OCI-LY1 (cell line): ENCODE measurements around the gene SCAF11.

ENCODE experiments used
- EZH2 ChIP-seq: fragments of 200-600 bp; sonication (generic), shearing (Covaris generic); IDR thresholded peaks from 2 replicates; pipeline ENCODE4 v1.8.0; 2017; ENCODE audit warnings: borderline replicate concordance, mixed run types, mild to moderate bottlenecking, antibody characterized with exemption, low read length, moderate library complexity, mixed read lengths
- TF ChIP-seq, protein P1 (sequence below): fragments of 200-600 bp; sonication (generic), shearing (Covaris generic); IDR thresholded peaks from 2 replicates; pipeline ENCODE4 v1.5.1; 2017; ENCODE audit warnings: mild to moderate bottlenecking, antibody characterized with exemption, low read length, moderate library complexity, mixed read lengths

DNA sequence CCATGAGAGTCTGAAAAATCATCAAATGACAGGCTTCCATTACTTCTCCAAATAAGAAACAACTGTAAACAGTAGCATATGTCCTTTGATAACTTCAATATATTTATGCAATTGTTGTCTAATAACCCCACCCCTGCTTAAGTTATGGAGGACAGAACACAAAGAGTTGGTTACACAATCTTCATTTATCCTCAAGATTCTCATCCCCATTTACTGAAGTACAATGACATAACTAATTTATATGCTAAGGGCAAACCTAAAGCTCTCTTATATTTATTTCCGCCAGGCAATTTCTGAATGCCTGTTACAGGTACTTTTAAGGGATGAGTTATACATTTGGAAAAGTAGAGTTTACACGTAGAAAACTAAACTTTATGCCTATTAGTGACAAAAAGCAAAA is 12.3 kb downstream of the SCAF11 start:
- TF ChIP-seq, protein P1, sequence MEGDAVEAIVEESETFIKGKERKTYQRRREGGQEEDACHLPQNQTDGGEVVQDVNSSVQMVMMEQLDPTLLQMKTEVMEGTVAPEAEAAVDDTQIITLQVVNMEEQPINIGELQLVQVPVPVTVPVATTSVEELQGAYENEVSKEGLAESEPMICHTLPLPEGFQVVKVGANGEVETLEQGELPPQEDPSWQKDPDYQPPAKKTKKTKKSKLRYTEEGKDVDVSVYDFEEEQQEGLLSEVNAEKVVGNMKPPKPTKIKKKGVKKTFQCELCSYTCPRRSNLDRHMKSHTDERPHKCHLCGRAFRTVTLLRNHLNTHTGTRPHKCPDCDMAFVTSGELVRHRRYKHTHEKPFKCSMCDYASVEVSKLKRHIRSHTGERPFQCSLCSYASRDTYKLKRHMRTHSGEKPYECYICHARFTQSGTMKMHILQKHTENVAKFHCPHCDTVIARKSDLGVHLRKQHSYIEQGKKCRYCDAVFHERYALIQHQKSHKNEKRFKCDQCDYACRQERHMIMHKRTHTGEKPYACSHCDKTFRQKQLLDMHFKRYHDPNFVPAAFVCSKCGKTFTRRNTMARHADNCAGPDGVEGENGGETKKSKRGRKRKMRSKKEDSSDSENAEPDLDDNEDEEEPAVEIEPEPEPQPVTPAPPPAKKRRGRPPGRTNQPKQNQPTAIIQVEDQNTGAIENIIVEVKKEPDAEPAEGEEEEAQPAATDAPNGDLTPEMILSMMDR, result no peak
- no peak for TF ChIP-seq EZH2
